Neural cell (in vitro differentiated cells): ENCODE data around the gene CFDP1. TPM values are rescaled to one million over a fixed set of nuclear protein-coding genes. Genes with fewer than 3 reads are reported as not detected.

Experiments
- H2AFZ ChIP-seq: fragments of 200-600, 300-800 bp; sonication (generic), shearing (Covaris generic); 2 replicates; pipeline ENCODE4 v1.6.0; 2014; ENCODE audit warnings: low read depth, mild to moderate bottlenecking, antibody characterized with exemption, low read length, moderate library complexity
- H3F3A ChIP-seq: fragments of 200-600 bp; shearing (Covaris generic); 2 replicates; pipeline ENCODE4 v1.6.1; 2016; ENCODE audit warnings: mild to moderate bottlenecking, moderate library complexity, mixed read lengths, antibody characterized with exemption, low read length; ENCODE audit not compliant: insufficient read depth, poor library complexity, severe bottlenecking
- H3K27ac ChIP-seq: fragments of 200-600, 300-800 bp; sonication (generic), shearing (Covaris generic); 2 replicates; pipeline ENCODE4 v1.5.1; 2014; ENCODE audit warnings: mild to moderate bottlenecking, low read length, moderate library complexity
- H3K27me3 ChIP-seq: fragments of 300-800, 200-600 bp; sonication (generic), shearing (Covaris generic); 2 replicates; pipeline ENCODE4 v1.6.0; 2014; ENCODE audit warnings: mild to moderate bottlenecking, low read depth, low read length, moderate library complexity; ENCODE audit not compliant: insufficient read depth
- H3K36me3 ChIP-seq: fragments of 300-800, 200-600 bp; sonication (generic), shearing (Covaris generic); 2 replicates; pipeline ENCODE4 v1.5.1; 2014; ENCODE audit warnings: mild to moderate bottlenecking, antibody characterized with exemption, low read length, moderate library complexity; ENCODE audit not compliant: insufficient read depth
- H3K4me2 ChIP-seq: fragments of 300-800, 200-600 bp; sonication (generic), shearing (Covaris generic); 2 replicates; pipeline ENCODE4 v1.6.0; 2014; ENCODE audit warnings: mild to moderate bottlenecking, low read length
- H3K4me3 ChIP-seq: fragments of 300-800, 200-600 bp; sonication (generic), shearing (Covaris generic); 2 replicates; pipeline ENCODE4 v1.5.1; 2014; ENCODE audit warnings: mild to moderate bottlenecking, low read length, moderate library complexity
- H3K79me2 ChIP-seq: fragments of 200-600 bp; shearing (Covaris generic); replicated peaks from 2 replicates; pipeline ENCODE4 v1.6.0; 2014; ENCODE audit warnings: mild to moderate bottlenecking, low read length, moderate library complexity; ENCODE audit not compliant: insufficient read depth
- H3K9ac ChIP-seq: fragments of 300-800, 200-600 bp; sonication (generic), shearing (Covaris generic); 2 replicates; pipeline ENCODE4 v1.6.1; 2016; ENCODE audit warnings: mild to moderate bottlenecking, low read length, mixed read lengths
- H3K9me2 ChIP-seq: fragments of 200-600 bp; shearing (Covaris generic); 2 replicates; pipeline ENCODE4 v1.6.1; 2016; ENCODE audit warnings: mild to moderate bottlenecking, low read length, mixed read lengths; ENCODE audit not compliant: insufficient read depth
- H3K9me3 ChIP-seq: fragments of 200-600, 300-800 bp; sonication (generic), shearing (Covaris generic); 2 replicates; pipeline ENCODE4 v1.6.1; 2016; ENCODE audit warnings: mild to moderate bottlenecking, mixed run types, low read length, moderate library complexity, mixed read lengths
- H4K20me1 ChIP-seq: fragments of 200-600 bp; shearing (Covaris generic); 2 replicates; pipeline ENCODE4 v1.6.1; 2016; ENCODE audit warnings: mild to moderate bottlenecking, mixed run types; ENCODE audit not compliant: insufficient read depth
- CTCF ChIP-seq: fragments of 450-650 bp; IDR thresholded peaks from 2 replicates; pipeline ENCODE4 v1.5.1; 2014; ENCODE audit warnings: antibody characterized with exemption, mild to moderate bottlenecking, moderate library complexity; ENCODE audit not compliant: poor library complexity, severe bottlenecking
- EP300 ChIP-seq: fragments of 450-650 bp; conservative IDR thresholded peaks from 2 replicates; pipeline ENCODE4 v1.6.1; 2014; ENCODE audit warnings: antibody characterized with exemption, mild to moderate bottlenecking, moderate library complexity; ENCODE audit not compliant: poor library complexity, severe bottlenecking
- EZH2 ChIP-seq: fragments of 200-600, 300-800 bp; shearing (Covaris generic), sonication (generic); IDR thresholded peaks from 2 replicates; pipeline ENCODE4 v1.6.1; 2014; ENCODE audit warnings: antibody characterized with exemption, low read length, borderline replicate concordance, mild to moderate bottlenecking; ENCODE audit not compliant: insufficient read depth, poor library complexity, severe bottlenecking
- MXI1 ChIP-seq: fragments of 450-650 bp; conservative IDR thresholded peaks from 2 replicates; pipeline ENCODE4 v1.6.1; 2014; ENCODE audit warnings: antibody characterized with exemption, mild to moderate bottlenecking; ENCODE audit not compliant: poor library complexity, severe bottlenecking
- POLR2AphosphoS5 ChIP-seq: IDR thresholded peaks from 2 replicates; pipeline ENCODE4 v1.6.1; 2012
- RAD21 ChIP-seq: fragments of 450-650 bp; conservative IDR thresholded peaks from 2 replicates; pipeline ENCODE4 v1.6.1; 2014; ENCODE audit warnings: antibody characterized with exemption, mild to moderate bottlenecking, moderate library complexity
- REST ChIP-seq: IDR thresholded peaks from 2 replicates; pipeline ENCODE4 v1.6.1; 2012; ENCODE audit warnings: borderline replicate concordance
- SMC3 ChIP-seq: fragments of 450-650 bp; conservative IDR thresholded peaks from 2 replicates; pipeline ENCODE4 v1.6.1; 2014; ENCODE audit warnings: antibody characterized with exemption, mild to moderate bottlenecking, moderate library complexity; ENCODE audit not compliant: poor library complexity
- polyA plus RNA-seq: library from polyadenylated mRNA; depleted of rRNA; stranded (reverse); fragments of >200 nt; gene quantifications from 2 replicates; pipeline ENCODE4 v1.2.3, GENCODE V29; 2014

The CFDP1 gene
- polyA plus RNA-seq, 1 donor from 2014 or later = 201 TPM

- no peak overlapping the region for H3K4me2 ChIP-seq
- H3K36me3 ChIP-seq = no peaks in the 10 kb centered on the region
- no peaks in the 10 kb centered on the region for H3K9me3 ChIP-seq
- H4K20me1 ChIP-seq = no peaks in the 10 kb centered on the region
- H3K9me2 ChIP-seq = no peaks in the 10 kb centered on the region
- H3K79me2 ChIP-seq = no peaks in the 10 kb centered on the region
- no peak overlapping the region for H3K9ac ChIP-seq
- H3F3A ChIP-seq = no peaks in the 10 kb centered on the region
- no peak overlapping the region for H2AFZ ChIP-seq
- H3K27ac ChIP-seq = no peak overlapping the region
- TF ChIP-seq CTCF = no peak
- no peak for TF ChIP-seq EP300
- TF ChIP-seq POLR2AphosphoS5 = no peak
- TF ChIP-seq REST = no peak
- no peaks in the 10 kb centered on the region for H3K27me3 ChIP-seq
- no peak overlapping the region for H3K4me3 ChIP-seq
Observed at GRCh38 chr16:75323933-75324332, 109.4 kb downstream of the CFDP1 start.

GRCh38 chr16:75323198-75323597, 110.1 kb downstream of the CFDP1 start:
- H3K79me2 ChIP-seq = no peaks in the 10 kb centered on the region
- no peak overlapping the region for H3K27ac ChIP-seq
- TF ChIP-seq REST (no peak), SMC3 (no peak), RAD21 (no peak), EZH2 (no peak), CTCF (no peak), POLR2AphosphoS5 (no peak), MXI1 (no peak), EP300 (no peak)
- no peaks in the 10 kb centered on the region for H3K27me3 ChIP-seq
- no peak overlapping the region for H2AFZ ChIP-seq
- no peak overlapping the region for H3K4me3 ChIP-seq
- no peaks in the 10 kb centered on the region for H3K36me3 ChIP-seq
- H3K9me3 ChIP-seq = no peaks in the 10 kb centered on the region
- H3K9ac ChIP-seq = no peak overlapping the region
- H4K20me1 ChIP-seq = no peaks in the 10 kb centered on the region
- H3K9me2 ChIP-seq = no peaks in the 10 kb centered on the region
- no peak overlapping the region for H3K4me2 ChIP-seq
- no peaks in the 10 kb centered on the region for H3F3A ChIP-seq
